AG04449 (cell line): ENCODE measurements around the gene SLC30A5.
"Not testable (repeated sequence)": the region's sequence is repeated elsewhere in the genome, so short reads cannot be mapped to it uniquely, and the experiment has no call there.

Experiments
- CTCF ChIA-PET: fragments of 350-600 bp; formaldehyde crosslinking; extraction: SDS; loops from one replicate; lab custom pipeline; 2021; ENCODE audit warnings: antibody characterized with exemption; lab: Yijun Ruan, JAX
- POLR2A ChIA-PET: fragments of 400-600, 350-600 bp; formaldehyde crosslinking; extraction: SDS; loops from one replicate; lab custom pipeline; 2020; ENCODE audit warnings: antibody characterized with exemption, inconsistent platforms; lab: Yijun Ruan, JAX
- DNase-seq: peaks from one replicate; pipeline ENCODE4 v3.0.0-alpha.2; 2010; ENCODE audit warnings: low read depth, low spot score
- H3K4me3 ChIP-seq: 2 replicates; pipeline ENCODE4 v1.5.1; 2011; ENCODE audit warnings: low read depth, mild to moderate bottlenecking, control low read depth, low read length
- TF ChIP-seq, protein P1 (sequence below): IDR thresholded peaks from one replicate; pipeline ENCODE4 v1.5.1; 2011; ENCODE audit warnings: mild to moderate bottlenecking, moderate library complexity, low read length, control low read depth, inconsistent platforms; ENCODE audit not compliant: insufficient read depth; ENCODE audit errors: missing control alignments

Gene SLC30A5

DNA sequence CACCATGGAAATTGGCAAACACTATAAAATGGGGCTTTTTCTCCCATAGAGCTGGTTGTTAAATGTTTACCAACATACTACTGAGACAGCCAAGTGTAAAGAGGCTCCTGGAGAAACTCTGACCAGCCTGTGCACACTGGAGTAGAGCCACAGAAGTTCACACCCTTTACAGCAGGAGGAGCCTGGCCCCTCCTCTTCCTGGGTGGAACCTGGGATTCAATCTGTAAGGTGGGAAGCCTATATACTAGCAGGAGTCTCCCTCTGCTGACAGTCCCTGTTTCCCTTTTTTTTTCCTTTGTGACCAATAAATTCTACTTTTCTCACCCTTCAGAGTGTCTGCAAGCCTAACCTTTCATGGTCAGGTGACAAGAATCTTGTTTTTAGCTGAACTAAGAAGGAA is 10.4 kb upstream of the SLC30A5 start:
- POLR2A ChIA-PET: no interaction called here
- DNase-seq: no peak

DNA sequence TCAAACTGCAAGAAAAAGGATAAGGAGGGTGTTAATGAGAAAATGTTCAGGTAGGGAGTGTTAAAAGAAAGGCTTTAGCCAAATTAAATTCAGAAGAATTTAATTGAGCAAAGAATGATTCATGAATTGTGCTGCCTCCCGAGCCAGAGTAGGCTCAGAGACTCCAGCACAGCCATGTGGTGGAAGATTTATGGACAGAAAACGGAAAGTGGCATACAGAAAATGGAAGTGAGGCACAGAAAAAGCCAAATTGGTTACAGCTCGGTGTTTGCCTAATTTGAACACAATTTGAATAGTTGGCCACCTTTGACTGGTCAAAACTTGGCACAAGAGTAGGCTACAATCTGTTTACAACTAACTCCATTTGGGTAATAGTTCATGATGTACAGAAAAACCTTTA is 9.6 kb upstream of the SLC30A5 start:
- no peak for DNase-seq
- H3K4me3 ChIP-seq: no peak overlapping the region
- CTCF ChIA-PET: interaction anchor here (1.5 to 4.3 kb wide), 2 partner anchors 9 to 250 kb away, joined by 6 to 49 read pairs; partner anchors contain the start of gene SLC30A5
- POLR2A ChIA-PET: no interaction called here
- TF ChIP-seq, protein P1, sequence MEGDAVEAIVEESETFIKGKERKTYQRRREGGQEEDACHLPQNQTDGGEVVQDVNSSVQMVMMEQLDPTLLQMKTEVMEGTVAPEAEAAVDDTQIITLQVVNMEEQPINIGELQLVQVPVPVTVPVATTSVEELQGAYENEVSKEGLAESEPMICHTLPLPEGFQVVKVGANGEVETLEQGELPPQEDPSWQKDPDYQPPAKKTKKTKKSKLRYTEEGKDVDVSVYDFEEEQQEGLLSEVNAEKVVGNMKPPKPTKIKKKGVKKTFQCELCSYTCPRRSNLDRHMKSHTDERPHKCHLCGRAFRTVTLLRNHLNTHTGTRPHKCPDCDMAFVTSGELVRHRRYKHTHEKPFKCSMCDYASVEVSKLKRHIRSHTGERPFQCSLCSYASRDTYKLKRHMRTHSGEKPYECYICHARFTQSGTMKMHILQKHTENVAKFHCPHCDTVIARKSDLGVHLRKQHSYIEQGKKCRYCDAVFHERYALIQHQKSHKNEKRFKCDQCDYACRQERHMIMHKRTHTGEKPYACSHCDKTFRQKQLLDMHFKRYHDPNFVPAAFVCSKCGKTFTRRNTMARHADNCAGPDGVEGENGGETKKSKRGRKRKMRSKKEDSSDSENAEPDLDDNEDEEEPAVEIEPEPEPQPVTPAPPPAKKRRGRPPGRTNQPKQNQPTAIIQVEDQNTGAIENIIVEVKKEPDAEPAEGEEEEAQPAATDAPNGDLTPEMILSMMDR: no peak

More for the DNA sequence above, 10.4 kb upstream of the SLC30A5 start:
- TF ChIP-seq, protein P1: no peak
- H3K4me3 ChIP-seq: no peak overlapping the region
- CTCF ChIA-PET: interaction anchor here (0.8 to 4.3 kb wide), 4 partner anchors 10 to 251 kb away, joined by 3 to 49 read pairs (median 4); partner anchors contain the start of gene SLC30A5

DNA sequence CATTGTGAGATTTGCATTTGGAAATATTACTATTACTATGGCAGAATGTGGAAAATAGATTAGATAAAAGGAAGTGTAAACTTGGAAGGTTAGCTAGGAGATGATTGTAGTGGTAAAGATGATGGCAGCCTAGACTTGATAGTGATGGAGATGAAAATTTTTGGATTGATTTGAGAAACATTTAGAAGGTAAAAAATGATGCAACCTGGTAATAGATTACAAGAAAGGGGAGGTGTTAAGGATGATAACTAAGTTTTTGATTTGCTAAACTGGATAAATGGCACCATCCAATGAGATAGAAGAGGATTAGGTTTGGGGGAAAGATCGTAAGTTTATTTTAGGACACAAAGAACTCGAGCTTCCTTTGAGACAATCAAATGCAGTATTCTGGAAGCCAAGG is 8.9 kb upstream of the SLC30A5 start:
- TF ChIP-seq, protein P1: no peak
- H3K4me3 ChIP-seq: no peak overlapping the region
- ChIA-PET POLR2A (no interaction called here), CTCF (interaction anchor here (1.1 to 4.3 kb wide), 2 partner anchors 8 to 42 kb away, joined by 3 to 49 read pairs; partner anchors contain the start of gene SLC30A5)
- DNase-seq: no peak

DNA sequence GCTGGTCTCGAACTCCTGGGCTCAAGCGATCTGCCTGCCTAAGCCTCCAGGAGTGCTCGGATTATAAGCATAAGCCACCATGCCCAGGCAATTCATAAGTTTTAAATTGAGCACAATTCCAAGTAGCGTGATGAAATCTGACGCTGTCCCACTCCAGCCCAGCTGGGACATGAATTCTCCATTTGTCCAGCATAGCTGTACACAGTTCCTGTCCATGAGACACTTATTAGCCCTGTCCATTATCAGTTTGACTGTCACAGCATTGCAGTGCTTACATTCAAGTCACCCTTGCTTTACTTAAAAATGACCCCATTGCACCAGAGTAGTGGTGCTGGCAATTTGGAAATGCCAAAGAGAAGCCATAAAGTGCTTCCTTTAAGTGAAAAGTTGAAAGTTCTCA is 7.6 kb upstream of the SLC30A5 start:
- CTCF ChIA-PET: no interaction called here
- DNase-seq: no peak
- POLR2A ChIA-PET: no interaction called here
- no peak overlapping the region for H3K4me3 ChIP-seq
- TF ChIP-seq, protein P1: no peak

DNA sequence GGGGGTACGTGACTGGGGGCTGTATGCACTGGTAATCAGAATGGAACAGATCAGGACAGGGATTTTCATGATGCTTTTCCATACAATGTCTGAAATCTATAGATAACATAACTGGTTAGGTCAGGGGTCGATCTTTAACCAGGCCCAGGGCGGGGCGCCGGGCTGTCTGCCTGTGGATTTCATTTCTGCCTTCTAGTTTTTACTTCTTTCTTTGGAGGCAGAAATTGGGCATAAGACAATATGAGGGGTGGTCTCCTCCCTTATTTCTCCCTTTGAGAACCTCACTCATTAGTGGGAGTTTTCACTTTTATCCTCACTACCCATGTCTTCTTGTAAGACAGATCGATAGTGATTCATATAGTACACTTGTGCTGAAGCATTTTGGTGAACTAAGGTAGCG is 5.8 kb upstream of the SLC30A5 start:
- POLR2A ChIA-PET, CTCF ChIA-PET, DNase-seq, H3K4me3 ChIP-seq: not testable (repeated sequence)

DNA sequence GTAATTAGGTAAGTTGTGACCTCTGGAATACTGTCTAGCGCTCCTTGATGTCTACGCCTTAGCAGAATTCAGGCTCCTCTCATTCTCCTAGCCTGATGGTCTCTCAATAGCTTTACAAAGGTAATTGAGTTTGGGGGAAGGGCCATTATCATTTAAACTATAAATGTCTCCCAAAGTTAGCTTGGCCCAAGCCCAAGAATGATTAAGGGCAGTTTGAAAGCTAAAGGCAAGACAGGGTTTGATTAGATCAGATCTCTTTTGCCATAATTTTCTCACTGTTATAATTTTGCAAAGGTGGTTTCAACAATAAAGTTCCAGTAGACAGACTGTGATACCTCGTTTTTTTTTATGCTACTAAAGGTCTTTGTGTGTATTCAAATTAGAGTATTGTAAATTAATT is 3.7 kb upstream of the SLC30A5 start:
- TF ChIP-seq, protein P1: no peak
- no peak overlapping the region for H3K4me3 ChIP-seq
- no peak for DNase-seq
- POLR2A ChIA-PET: no interaction called here
- CTCF ChIA-PET: interaction anchor here (1.7 kb wide), 1 partner anchor 47 kb away, joined by 6 read pairs; no protein-coding TSS in a partner anchor

DNA sequence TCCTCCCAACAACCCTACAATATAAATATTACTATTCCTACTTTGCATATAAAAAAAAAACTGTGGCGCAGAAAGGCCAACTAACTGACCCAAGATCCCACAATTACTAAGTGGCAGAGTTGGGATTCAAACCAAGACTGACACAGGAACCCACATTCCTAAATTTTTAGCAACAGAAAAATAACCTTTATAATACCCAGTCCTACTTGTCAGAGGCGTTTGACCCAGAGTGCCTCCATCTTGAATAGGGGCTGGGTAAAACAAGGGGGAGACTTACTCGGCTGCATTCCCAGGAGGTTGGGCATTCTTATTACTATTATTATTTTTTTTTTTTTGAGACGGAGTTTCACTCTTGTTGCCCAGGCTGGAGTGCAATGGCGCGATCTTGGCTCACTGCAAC is 2.0 kb upstream of the SLC30A5 start:
- ChIA-PET CTCF (interaction anchor here (0.8 to 2.3 kb wide), 2 partner anchors 8 to 317 kb away, joined by 3 to 49 read pairs; no protein-coding TSS in a partner anchor), POLR2A (no interaction called here)
- TF ChIP-seq, protein P1: no peak

More for the DNA sequence above, 2.0 kb upstream of the SLC30A5 start:
- DNase-seq: no peak
- no peak overlapping the region for H3K4me3 ChIP-seq
